Astrocyte of the hippocampus (primary cell): ENCODE results near the gene PSMF1.
"Not testable (repeated sequence)": the region's sequence is repeated elsewhere in the genome, so short reads cannot be mapped to it uniquely, and the experiment has no call there.

Experiments
- DNase-seq: peaks from one replicate; pipeline ENCODE4 v3.0.0; 2011; ENCODE audit warnings: low read depth, low spot score

The PSMF1 gene

GRCh38 chr20:1122388-1123315 lies 4.2 kb downstream of the PSMF1 start:
- peak; percentile 59 for DNase-seq

- DNase-seq = no peak
Measured at GRCh38 chr20:1123666-1124065, 5.3 kb downstream of the PSMF1 start.

- no peak for DNase-seq
Measured at GRCh38 chr20:1124421-1124820, 6.0 kb downstream of the PSMF1 start.

GRCh38 chr20:1125277-1125676 lies 6.9 kb downstream of the PSMF1 start:
- no peak for DNase-seq

- DNase-seq = no peak
Measured at GRCh38 chr20:1127840-1128239, 9.4 kb downstream of the PSMF1 start.

GRCh38 chr20:1130058-1130694 lies 11.8 kb downstream of the PSMF1 start:
- DNase-seq = no peak

GRCh38 chr20:1130847-1131246 lies 12.4 kb downstream of the PSMF1 start:
- DNase-seq = no peak

GRCh38 chr20:1131354-1131753 lies 13.0 kb downstream of the PSMF1 start:
- no peak for DNase-seq

- DNase-seq = no peak
Measured at GRCh38 chr20:1134355-1134754, 16.0 kb downstream of the PSMF1 start.

- DNase-seq = no peak
Measured at GRCh38 chr20:1134836-1135235, 16.4 kb downstream of the PSMF1 start.

- no peak for DNase-seq
Measured at GRCh38 chr20:1137236-1137635, 18.8 kb downstream of the PSMF1 start.

GRCh38 chr20:1144401-1145172 lies 26.2 kb downstream of the PSMF1 start:
- no peak for DNase-seq

GRCh38 chr20:1146957-1147356 lies 28.6 kb downstream of the PSMF1 start:
- DNase-seq = no peak

GRCh38 chr20:1149812-1150211 lies 31.4 kb downstream of the PSMF1 start:
- not testable (repeated sequence) for DNase-seq

GRCh38 chr20:1150218-1150617 lies 31.8 kb downstream of the PSMF1 start:
- DNase-seq = peak; percentile 6

GRCh38 chr20:1150968-1151367 lies 32.6 kb downstream of the PSMF1 start:
- DNase-seq = no peak

GRCh38 chr20:1154226-1154625 lies 35.8 kb downstream of the PSMF1 start:
- no peak for DNase-seq

GRCh38 chr20:1154691-1155090 lies 36.3 kb downstream of the PSMF1 start:
- peak; percentile 6 for DNase-seq

GRCh38 chr20:1155342-1155741 lies 36.9 kb downstream of the PSMF1 start:
- DNase-seq = no peak

GRCh38 chr20:1160496-1160895 lies 42.1 kb downstream of the PSMF1 start:
- no peak for DNase-seq

GRCh38 chr20:1160991-1161390 lies 42.6 kb downstream of the PSMF1 start:
- no peak for DNase-seq

GRCh38 chr20:1163105-1163504 lies 44.7 kb downstream of the PSMF1 start:
- DNase-seq = no peak
